Right lobe of liver (tissue), 4 donors: ENCODE data around the gene FGD4.

ENCODE experiments used
- CTCF ChIP-seq, 4 donors: fragments of 200-600 bp in 3 of 4; fragments of 450-650 bp in 1 of 4; IDR thresholded peaks; one replicate each; pipeline versions ENCODE4 v1.5.1 to v1.8.0; 2016 to 2022; ENCODE audit warnings: antibody characterized with exemption in 4 of 4, mild to moderate bottlenecking in 2 of 4
- POLR2A ChIP-seq: fragments of 450-650 bp; IDR thresholded peaks from one replicate; pipeline ENCODE4 v1.6.1; 2017; ENCODE audit warnings: antibody characterized with exemption, mild to moderate bottlenecking
- donor health status: DM: no; HTN: no; CAD: no.
- donor health status: DM: no; HTN: no; CAD: no.
- donor health status: DM: no; HTN: yes; CAD: no.

GRCh38 chr12:32558903-32559302, 159.5 kb downstream of the FGD4 start:
- TF ChIP-seq CTCF (IDR thresholded peaks at IDR 0.05) (no peak), POLR2A (no peak)
